GM23338 (cell line): ENCODE measurements around the gene PDIA6. TPM values are rescaled to one million over a fixed set of nuclear protein-coding genes. Genes with fewer than 3 reads are reported as not detected.

Source experiments
- ATAC-seq: fragments of 200-7000 bp; cut with Tn5 transposase; 3 replicates; pipeline ENCODE4 v1.9.1; 2020
- DNase-seq: peaks from one replicate; pipeline ENCODE4 v3.0.0-alpha.2; 2015; ENCODE audit warnings: low spot score
- H2AFZ ChIP-seq: fragments of 200-600 bp; sonication (generic); 2 replicates; pipeline ENCODE4 v1.8.0; 2016; ENCODE audit warnings: antibody characterized with exemption, mild to moderate bottlenecking, moderate library complexity
- H3F3A ChIP-seq: fragments of 200-600 bp; sonication (generic); replicated peaks from 2 replicates; pipeline ENCODE4 v1.8.0; 2017; ENCODE audit warnings: antibody characterized with exemption, mixed run types, low read depth
- H3K27ac ChIP-seq: fragments of 200-600 bp; sonication (generic); 2 replicates; pipeline ENCODE4 v1.6.1; 2016; ENCODE audit warnings: low read depth
- H3K27me3 ChIP-seq: fragments of 200-600 bp; sonication (generic); 2 replicates; pipeline ENCODE4 v1.8.0; 2016; ENCODE audit warnings: mild to moderate bottlenecking, mixed run types, moderate library complexity; ENCODE audit not compliant: insufficient read depth
- H3K36me3 ChIP-seq: fragments of 200-600 bp; sonication (generic); 2 replicates; pipeline ENCODE4 v1.8.0; 2016; ENCODE audit warnings: mild to moderate bottlenecking; ENCODE audit not compliant: insufficient read depth
- H3K4me1 ChIP-seq: fragments of 200-600 bp; sonication (generic); 2 replicates; pipeline ENCODE4 v1.8.0; 2016; ENCODE audit warnings: mild to moderate bottlenecking, moderate library complexity; ENCODE audit not compliant: insufficient read depth
- H3K4me2 ChIP-seq: fragments of 200-600 bp; sonication (generic); 2 replicates; pipeline ENCODE4 v1.7.1; 2017; ENCODE audit warnings: mixed run types
- H3K4me3 ChIP-seq: fragments of 200-600 bp; sonication (generic); 2 replicates; pipeline ENCODE4 v1.6.1; 2016; ENCODE audit warnings: mixed run types
- H3K79me2 ChIP-seq: fragments of 200-600 bp; sonication (generic); replicated peaks from 2 replicates; pipeline ENCODE4 v1.8.0; 2017; ENCODE audit warnings: mild to moderate bottlenecking; ENCODE audit not compliant: insufficient read depth
- H3K9me2 ChIP-seq: fragments of 200-600 bp; sonication (generic); 2 replicates; pipeline ENCODE4 v1.8.0; 2017; ENCODE audit not compliant: insufficient read depth
- H4K20me1 ChIP-seq: fragments of 200-600 bp; sonication (generic); replicated peaks from 2 replicates; pipeline ENCODE4 v1.8.0; 2017; ENCODE audit warnings: mild to moderate bottlenecking; ENCODE audit not compliant: insufficient read depth
- H3K27ac Mint-ChIP-seq: 2 replicates; pipeline ENCODE4 v1.8.0; 2020; ENCODE audit warnings: inconsistent platforms, mild to moderate bottlenecking, moderate library complexity, mixed read lengths
- H3K27me3 Mint-ChIP-seq: 3 replicates; pipeline ENCODE4 v1.8.0; 2022; ENCODE audit warnings: low read depth, mild to moderate bottlenecking, moderate library complexity, mixed read lengths, inconsistent platforms; ENCODE audit not compliant: insufficient read depth, poor library complexity
- H3K36me3 Mint-ChIP-seq: 3 replicates; pipeline ENCODE4 v1.8.0; 2021; ENCODE audit warnings: low read depth, mild to moderate bottlenecking, inconsistent platforms, moderate library complexity, mixed read lengths
- H3K4me1 Mint-ChIP-seq: 3 replicates; pipeline ENCODE4 v1.8.0; 2020; ENCODE audit warnings: mild to moderate bottlenecking, inconsistent platforms, mixed read lengths
- H3K4me3 Mint-ChIP-seq: 3 replicates; pipeline ENCODE4 v1.8.0; 2021; ENCODE audit warnings: moderate library complexity, mild to moderate bottlenecking, inconsistent platforms, mixed read lengths
- H3K9me3 Mint-ChIP-seq: 3 replicates; pipeline ENCODE4 v1.8.0; 2020; ENCODE audit warnings: moderate library complexity, mild to moderate bottlenecking, inconsistent platforms, mixed read lengths
- EZH2 ChIP-seq: fragments of 200-600 bp; sonication (generic); IDR thresholded peaks from one replicate; pipeline ENCODE4 v1.8.0; 2017; ENCODE audit warnings: antibody characterized with exemption, mild to moderate bottlenecking, low read depth; ENCODE audit not compliant: unreplicated experiment
- EZH2phosphoT487 ChIP-seq: fragments of 200-600 bp; sonication (generic); IDR thresholded peaks from one replicate; pipeline ENCODE4 v1.8.1; 2018; ENCODE audit warnings: antibody characterized with exemption; ENCODE audit not compliant: unreplicated experiment
- ZNF114 ChIP-seq: fragments of 250-450 bp; sonication (Bioruptor Pico); IDR thresholded peaks from 2 replicates; pipeline ENCODE4 v1.5.0; 2020; ENCODE audit warnings: mild to moderate bottlenecking, moderate library complexity
- ZNF331 ChIP-seq: fragments of 250-450 bp; sonication (Bioruptor Pico); IDR thresholded peaks from 2 replicates; pipeline ENCODE4 v1.5.0; 2020; ENCODE audit warnings: low read depth, mild to moderate bottlenecking, moderate library complexity
- polyA plus RNA-seq: library from polyadenylated mRNA; unstranded; fragments of >200 nt; fragmentation: Nextera tagmentation; extraction: Ambion mirVana; gene quantifications from 2 replicates; pipeline ENCODE4 v1.2.1, GENCODE V29; 2016
- total RNA-seq: library from RNA; depleted of rRNA; stranded (reverse); fragments of >200 nt; shearing (Covaris generic); gene quantifications from 2 replicates; pipeline ENCODE4 v1.2.3, GENCODE V29; 2014
- TF ChIP-seq, protein P1 (sequence below): IDR thresholded peaks from one replicate; pipeline ENCODE4 v1.6.1; 2018; ENCODE audit warnings: antibody characterized with exemption; ENCODE audit not compliant: unreplicated experiment
- TF ChIP-seq, protein P2 (sequence below): IDR thresholded peaks from 2 replicates; pipeline ENCODE4 v1.6.1; 2016; ENCODE audit warnings: antibody characterized with exemption
- TF ChIP-seq, protein P3 (sequence below), 2 experiments: fragments of 200-600 bp in 1 of 2; sonication (generic) in 1 of 2; conservative IDR thresholded peaks; 2 replicates each; pipeline versions ENCODE4 v1.5.1 to v1.6.1; 2016 to 2017; ENCODE audit warnings: antibody characterized with exemption in 2 of 2, low read depth in 2 of 2, mild to moderate bottlenecking in 2 of 2, moderate library complexity in 1 of 2

PDIA6 gene
- total and polyA plus RNA-seq, 2 experiments from 2014 or later: 331 to 382 TPM

DNA sequence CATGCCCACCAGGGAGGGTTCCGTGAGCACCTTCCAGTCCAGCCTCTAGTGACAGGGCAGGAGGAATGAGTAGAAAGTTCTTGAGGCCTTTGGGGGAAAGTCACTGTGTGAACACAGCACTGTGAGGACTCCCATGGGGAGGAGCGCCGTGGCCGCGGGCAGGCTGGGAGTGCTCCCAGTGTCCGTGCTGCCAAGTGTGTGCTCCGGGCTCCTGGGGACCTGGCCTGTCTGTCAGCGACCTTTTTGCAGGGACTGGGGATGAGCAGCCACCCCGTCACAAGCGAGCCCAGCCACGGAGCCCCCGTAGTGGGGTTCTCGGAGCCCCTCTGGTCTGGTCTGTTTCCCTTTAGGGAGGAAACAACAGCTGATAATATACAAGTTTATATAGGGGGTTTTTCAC, 36.8 kb downstream of the PDIA6 start:
- H3K27ac Mint-ChIP-seq: no peak overlapping the region; the same call in 1 of the 2 replicates
- H3K4me3 Mint-ChIP-seq: no peak overlapping the region
- Histone ChIP-seq H3K4me1 (peaks cover 5% of the 10 kb centered on the region; the same call in 1 of the 2 replicates), H3K79me2 (no peaks in the 10 kb centered on the region), H3K4me3 (no peak overlapping the region), H4K20me1 (peaks cover 4% of the 10 kb centered on the region; the same call in 1 of the 2 replicates), H3K9me2 (no peaks in the 10 kb centered on the region), H3F3A (0 out of 2 replicates have a peak, but pooled peaks cover 4% of the 10 kb centered on the region), H3K36me3 (no peaks in the 10 kb centered on the region), H3K27ac (no peak overlapping the region), H2AFZ (no peak overlapping the region), H3K4me2 (no peak overlapping the region), H3K27me3 (no peaks in the 10 kb centered on the region)
- peaks cover 4% of the 10 kb centered on the region; the same call in 2 of the 3 replicates for H3K4me1 Mint-ChIP-seq
- H3K27me3 Mint-ChIP-seq: peaks cover 11% of the 10 kb centered on the region
- ATAC-seq (no peak), DNase-seq (no peak)
- no peaks in the 10 kb centered on the region for H3K9me3 Mint-ChIP-seq
- TF ChIP-seq EZH2phosphoT487: no peak
- TF ChIP-seq ZNF331 (CRISPR knock-in tag): no peak
- TF ChIP-seq, protein P1, sequence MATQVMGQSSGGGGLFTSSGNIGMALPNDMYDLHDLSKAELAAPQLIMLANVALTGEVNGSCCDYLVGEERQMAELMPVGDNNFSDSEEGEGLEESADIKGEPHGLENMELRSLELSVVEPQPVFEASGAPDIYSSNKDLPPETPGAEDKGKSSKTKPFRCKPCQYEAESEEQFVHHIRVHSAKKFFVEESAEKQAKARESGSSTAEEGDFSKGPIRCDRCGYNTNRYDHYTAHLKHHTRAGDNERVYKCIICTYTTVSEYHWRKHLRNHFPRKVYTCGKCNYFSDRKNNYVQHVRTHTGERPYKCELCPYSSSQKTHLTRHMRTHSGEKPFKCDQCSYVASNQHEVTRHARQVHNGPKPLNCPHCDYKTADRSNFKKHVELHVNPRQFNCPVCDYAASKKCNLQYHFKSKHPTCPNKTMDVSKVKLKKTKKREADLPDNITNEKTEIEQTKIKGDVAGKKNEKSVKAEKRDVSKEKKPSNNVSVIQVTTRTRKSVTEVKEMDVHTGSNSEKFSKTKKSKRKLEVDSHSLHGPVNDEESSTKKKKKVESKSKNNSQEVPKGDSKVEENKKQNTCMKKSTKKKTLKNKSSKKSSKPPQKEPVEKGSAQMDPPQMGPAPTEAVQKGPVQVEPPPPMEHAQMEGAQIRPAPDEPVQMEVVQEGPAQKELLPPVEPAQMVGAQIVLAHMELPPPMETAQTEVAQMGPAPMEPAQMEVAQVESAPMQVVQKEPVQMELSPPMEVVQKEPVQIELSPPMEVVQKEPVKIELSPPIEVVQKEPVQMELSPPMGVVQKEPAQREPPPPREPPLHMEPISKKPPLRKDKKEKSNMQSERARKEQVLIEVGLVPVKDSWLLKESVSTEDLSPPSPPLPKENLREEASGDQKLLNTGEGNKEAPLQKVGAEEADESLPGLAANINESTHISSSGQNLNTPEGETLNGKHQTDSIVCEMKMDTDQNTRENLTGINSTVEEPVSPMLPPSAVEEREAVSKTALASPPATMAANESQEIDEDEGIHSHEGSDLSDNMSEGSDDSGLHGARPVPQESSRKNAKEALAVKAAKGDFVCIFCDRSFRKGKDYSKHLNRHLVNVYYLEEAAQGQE: no peak
- no peak for TF ChIP-seq ZNF114 (CRISPR knock-in tag)
- TF ChIP-seq, protein P2, sequence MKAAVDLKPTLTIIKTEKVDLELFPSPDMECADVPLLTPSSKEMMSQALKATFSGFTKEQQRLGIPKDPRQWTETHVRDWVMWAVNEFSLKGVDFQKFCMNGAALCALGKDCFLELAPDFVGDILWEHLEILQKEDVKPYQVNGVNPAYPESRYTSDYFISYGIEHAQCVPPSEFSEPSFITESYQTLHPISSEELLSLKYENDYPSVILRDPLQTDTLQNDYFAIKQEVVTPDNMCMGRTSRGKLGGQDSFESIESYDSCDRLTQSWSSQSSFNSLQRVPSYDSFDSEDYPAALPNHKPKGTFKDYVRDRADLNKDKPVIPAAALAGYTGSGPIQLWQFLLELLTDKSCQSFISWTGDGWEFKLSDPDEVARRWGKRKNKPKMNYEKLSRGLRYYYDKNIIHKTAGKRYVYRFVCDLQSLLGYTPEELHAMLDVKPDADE: no peak
- TF ChIP-seq, protein P3, sequence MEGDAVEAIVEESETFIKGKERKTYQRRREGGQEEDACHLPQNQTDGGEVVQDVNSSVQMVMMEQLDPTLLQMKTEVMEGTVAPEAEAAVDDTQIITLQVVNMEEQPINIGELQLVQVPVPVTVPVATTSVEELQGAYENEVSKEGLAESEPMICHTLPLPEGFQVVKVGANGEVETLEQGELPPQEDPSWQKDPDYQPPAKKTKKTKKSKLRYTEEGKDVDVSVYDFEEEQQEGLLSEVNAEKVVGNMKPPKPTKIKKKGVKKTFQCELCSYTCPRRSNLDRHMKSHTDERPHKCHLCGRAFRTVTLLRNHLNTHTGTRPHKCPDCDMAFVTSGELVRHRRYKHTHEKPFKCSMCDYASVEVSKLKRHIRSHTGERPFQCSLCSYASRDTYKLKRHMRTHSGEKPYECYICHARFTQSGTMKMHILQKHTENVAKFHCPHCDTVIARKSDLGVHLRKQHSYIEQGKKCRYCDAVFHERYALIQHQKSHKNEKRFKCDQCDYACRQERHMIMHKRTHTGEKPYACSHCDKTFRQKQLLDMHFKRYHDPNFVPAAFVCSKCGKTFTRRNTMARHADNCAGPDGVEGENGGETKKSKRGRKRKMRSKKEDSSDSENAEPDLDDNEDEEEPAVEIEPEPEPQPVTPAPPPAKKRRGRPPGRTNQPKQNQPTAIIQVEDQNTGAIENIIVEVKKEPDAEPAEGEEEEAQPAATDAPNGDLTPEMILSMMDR (conservative IDR thresholded peaks at IDR 0.05; ENCODE audit: low read depth in 2 of 2): no peak
- no peak for TF ChIP-seq EZH2
- H3K36me3 Mint-ChIP-seq: peaks cover 13% of the 10 kb centered on the region
